ENCODE data around the gene ACTRT2.

ACTRT2 gene

DNA sequence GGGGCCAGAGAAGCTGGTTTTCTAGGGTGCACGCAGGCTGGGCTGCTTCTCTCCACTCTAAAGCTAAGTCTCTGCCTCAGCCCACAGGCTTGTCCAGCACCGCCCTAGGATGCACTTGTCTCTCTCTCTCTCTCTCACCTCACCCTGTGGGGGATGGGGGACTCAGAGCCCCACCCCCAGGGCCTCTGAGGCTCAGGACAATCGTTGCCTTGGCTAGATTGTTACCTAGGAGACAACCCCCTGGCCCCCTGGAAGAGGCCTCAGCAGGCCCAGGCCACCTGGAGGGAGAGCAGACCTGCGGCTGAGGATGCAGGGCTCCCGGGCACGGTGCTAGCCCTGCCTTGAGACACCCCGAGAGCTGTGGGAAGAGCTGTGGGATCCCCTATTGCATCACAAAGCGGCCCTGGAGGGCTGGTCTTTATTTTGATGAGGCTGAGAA is at the start of gene ACTRT2:
Gene ACTRT2, plus strand, starts transcription at position 235 of the 439 bp plus-strand sequence. CDS start 220 bp downstream, outside the sequence.
- DNase-seq = no peak

DNA sequence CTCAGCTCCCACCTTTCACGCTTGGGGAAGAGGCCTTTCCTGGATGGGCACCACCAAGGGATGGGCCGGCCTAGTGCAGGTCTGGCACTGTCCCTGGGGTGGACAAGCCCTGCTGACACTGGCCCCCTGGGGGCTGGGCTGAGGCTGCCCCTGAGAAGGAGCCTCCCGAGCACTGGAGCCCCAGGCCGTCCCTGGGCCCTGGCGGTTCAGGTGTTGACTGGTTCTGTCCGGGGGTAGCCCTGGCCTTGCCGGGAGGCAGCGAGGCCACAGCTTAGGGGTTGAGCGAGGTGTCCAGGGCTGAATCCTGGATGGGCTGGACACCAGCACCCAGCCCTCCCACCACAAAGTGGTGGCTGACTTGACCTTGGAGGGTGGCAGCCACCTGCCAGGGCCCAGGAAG is 49.7 kb upstream of the ACTRT2 start:
- no peak for DNase-seq

DNA sequence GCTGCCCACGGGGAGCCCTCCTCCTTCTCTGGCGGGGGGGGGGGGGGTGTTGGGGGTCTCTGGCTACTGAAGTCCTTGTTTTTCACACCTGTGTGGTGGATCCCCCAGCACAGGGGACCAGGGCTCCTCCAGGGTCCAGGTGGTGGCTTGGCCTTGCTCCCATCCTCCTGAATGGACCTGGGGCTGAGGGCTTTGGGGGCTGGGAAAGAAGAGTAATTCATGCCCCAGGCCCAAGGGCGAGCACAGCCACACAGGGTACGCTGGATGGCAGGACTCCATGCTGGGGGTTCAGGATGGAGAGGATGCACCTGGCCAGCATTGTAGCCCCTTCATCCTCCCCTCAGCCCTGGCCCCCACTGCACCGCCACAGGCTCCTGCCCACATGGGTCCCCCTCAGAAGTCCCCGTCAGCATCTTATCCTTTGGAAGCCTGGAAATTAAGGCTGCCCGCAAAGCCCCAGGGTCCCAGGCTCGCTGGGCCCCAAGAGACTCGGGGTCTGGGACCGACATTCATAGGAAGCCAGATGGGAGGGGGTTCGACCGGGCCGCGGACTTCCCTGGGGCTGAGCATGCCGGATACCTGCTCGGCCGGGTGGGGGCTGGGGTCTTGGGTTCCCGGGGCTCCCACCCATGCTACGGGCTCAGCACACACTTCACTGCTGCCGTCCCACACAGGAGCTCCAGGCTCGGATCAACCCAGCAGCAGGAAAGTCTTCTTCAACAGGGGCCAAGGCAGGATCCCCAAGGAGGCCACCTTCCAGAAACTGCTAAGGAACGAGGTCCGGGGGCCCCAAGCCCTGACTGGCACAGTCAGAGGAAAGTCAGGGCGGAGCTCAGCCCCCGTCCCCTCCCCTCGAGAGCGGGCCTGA is 49.0 kb upstream of the ACTRT2 start:
- DNase-seq = no peak

DNA sequence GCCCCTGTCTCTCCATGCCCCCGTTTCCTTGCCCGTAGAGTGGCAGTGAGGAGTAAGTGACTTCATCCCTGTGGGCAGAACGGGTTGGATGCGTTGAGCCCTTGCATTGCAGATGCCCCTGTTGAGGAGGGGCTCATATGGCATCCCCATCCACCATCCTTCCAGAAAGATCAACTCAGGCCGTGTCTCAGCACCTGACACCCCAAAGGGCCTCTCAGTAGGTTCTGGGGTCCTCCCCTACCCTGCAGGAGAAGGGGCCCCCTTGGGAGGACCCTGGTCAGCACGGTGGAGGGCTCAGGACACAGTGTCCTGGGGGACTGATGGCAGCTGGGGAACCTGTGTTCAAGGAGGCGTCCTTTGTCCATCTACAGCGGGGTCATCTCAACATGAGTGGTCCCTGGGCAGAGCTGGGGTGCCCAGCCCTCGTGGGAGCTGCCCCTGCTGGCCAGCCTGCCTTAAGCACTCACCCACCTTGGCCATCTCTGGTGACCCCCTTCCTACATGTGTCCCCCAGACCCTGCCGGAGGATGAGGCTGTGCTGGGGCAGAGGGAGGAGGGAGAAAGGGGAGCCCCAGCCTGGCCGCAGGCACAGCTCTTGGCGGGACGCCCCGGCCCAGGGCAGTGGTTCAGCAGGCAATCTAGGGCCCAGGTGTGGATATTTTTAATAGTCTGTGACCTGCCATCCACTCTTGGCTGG is 48.2 kb upstream of the ACTRT2 start:
- DNase-seq = no peak

DNA sequence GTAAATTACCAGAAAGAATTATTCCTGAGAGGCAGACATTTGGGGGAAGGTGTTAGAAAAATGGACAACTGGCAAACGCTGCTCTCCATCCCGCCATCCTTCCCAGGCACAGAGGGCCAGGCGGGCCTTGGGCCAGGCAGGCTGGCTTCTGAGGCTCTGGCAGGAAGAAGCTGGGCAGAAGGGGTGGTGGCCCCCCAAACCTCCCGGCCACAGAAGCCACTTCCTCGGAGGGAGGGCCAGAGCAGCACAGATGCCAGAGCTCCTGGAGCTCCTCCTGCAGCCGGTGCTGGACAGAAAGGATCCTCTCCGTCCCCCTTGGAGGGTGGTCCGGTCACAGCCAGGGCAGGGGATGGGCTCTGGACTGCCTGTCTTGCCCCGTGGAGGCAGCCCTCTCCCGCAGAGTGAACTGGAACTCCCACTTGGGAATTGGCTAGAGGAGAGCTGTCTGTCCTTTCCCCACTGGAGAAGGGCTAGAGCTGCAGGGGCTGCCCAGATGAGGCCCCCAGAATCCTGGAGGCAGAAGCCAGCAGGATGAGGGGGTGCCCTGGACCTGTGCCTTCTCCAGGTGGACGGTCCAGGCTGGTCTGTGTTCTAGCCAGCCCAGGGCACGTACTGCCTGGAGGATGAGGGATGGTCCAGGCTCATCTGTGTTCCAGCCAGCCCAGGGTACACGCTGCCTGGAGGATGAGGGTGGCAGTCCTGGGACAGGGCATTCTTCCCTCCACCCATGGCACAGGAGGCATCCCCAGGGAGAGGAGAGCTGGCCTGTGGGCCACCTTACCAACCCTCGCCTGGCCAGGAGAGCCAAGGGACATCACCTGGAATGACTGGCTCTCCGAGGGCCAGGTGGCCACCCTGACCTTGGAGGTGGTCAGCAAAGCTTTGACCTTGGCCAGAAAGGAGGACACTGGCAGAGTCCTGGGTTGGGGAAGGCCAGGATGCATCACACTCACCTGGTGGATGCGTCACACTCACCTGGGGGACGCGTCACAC is 47.4 kb upstream of the ACTRT2 start:
- no peak for DNase-seq

DNA sequence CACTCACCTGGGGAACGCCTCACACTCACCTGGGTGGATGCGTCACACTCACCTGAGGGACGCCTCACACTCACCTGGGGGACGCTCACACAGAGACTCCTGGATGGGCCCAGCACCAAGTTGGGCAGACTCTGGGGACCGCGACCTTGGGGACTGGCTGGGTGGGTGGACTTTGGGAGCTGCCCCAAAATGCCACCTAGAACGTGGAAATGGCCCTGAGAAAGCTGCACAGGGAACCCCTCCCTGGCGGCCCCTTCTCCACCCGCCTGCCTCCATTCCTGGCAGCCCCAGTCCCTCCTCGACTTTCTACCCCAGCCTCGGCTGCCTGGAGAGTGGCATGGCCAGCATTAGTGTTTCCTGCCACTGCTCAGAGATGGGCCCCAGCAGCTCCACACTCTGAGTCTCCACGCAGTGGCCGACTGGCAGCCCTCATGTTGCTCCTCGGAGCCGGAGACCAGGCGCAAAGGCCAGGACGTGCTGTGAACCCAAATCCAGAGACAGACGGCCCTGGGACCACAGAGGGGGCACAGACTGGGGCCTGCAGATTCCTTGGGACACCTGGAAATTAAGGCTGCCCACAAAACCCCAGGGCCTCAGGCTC is 46.5 kb upstream of the ACTRT2 start:
- no peak for DNase-seq

DNA sequence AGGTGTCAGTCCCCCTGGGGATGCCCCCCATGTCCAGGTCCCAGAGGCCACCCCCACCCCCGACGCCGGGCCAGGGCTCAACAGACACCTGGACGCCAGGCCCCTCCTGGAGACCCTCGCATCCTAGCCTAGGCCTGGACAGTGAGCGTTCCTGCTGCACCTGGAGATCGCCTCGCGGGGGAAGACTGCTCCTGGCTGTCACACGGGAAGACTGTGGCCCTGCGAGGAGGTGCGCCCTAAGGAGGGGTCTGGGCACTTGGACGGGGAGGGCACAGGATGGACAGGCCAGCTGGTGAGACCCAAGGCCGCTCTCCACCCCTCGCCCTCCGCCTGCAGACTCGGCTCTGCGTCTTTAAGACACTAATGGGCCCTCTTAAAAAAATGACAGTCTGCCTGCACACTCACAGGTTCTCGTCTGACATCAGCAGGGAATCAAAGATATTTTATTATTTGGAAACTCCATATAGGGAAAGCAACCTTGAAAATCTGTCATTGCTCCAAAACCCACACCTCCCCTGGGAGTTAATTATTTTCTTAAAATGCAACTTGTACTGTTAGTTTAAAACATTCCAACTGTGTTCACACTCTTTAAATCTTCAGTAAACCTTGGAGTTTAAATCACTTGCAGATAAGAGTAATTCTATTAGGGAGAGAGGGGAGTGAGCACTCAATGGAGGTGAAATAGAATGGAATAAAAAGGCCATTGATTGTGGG is 45.6 kb upstream of the ACTRT2 start:
- no peak for DNase-seq

DNA sequence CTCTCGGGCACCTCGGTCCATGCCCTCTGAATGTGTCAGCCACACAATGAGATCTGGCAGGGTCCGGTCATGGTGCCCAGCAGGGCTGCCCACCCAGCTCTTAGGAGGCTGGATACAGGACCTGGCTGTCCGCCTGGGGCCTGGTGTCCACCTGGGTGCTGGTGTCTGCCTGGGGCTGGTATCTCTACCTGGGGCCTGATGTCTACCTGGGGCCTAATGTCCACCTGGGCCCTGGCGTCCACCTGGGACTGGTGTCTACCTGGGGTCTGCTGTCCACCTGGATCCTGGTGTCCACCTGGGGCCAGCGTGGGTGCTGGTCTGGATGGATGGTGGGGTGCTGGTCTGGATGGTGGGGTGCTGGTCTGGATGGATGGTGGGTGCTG is 45.1 kb upstream of the ACTRT2 start:
- DNase-seq = no peak

DNA sequence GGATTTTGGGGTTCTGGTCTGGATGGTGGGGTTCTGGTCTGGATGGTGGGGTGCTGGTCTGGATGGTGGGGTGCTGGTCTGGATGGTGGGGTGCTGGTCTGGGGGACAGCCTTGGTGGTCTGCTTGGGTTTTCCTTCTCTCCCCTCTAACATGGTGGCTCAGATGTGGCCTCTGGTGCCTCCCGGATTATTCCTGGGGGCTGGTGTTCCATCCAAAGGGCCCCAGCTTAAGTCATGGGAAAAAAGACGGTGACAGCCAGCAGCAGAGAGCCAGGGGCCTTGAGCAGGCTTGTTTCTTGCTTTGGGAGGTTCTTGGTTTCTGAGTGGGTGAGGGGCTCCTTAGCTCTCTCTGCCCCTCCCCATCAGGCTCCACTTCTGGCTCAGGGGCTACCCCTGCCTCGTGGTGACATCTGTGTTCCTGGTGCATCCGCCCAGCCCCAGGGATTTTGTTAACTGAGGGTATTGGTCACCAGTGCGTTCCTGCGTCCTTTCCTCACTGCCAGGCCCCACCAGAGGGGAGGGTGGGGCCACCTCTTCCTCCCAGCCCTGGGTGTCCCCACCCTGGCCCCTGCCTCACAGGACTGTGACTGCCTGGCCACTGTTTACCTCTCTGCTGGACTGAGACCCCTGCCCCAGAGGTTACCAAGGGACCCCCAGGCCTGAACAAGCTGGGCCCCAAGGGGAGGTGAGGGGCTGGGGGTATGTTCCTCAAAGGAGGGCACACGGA is 43.2 kb upstream of the ACTRT2 start:
- no peak for DNase-seq

DNA sequence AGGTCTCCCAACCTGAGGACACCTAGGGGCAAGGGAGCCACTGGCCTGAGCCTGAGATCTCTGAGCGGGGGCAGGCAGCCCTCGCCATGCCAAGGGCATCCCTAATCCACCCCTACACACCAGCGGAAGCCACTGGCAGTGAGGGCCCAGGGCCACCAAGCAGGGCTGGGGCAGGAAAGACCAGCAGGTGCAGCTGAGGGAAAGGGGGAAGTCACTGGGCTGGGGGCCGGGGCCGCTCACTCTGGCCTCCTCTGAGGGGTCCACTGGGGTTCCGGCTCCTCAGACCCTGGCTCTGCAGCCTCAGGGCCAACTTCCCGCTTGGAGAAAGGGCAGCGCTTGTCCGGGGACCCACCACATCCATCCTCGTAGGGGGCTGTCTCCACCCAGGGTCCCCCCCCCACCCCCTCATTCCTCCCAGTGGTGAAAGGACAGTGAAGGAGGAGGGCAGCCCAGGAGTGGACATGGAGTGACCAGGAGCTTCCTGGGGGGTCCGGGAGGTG is 42.5 kb upstream of the ACTRT2 start:
- DNase-seq = no peak

DNA sequence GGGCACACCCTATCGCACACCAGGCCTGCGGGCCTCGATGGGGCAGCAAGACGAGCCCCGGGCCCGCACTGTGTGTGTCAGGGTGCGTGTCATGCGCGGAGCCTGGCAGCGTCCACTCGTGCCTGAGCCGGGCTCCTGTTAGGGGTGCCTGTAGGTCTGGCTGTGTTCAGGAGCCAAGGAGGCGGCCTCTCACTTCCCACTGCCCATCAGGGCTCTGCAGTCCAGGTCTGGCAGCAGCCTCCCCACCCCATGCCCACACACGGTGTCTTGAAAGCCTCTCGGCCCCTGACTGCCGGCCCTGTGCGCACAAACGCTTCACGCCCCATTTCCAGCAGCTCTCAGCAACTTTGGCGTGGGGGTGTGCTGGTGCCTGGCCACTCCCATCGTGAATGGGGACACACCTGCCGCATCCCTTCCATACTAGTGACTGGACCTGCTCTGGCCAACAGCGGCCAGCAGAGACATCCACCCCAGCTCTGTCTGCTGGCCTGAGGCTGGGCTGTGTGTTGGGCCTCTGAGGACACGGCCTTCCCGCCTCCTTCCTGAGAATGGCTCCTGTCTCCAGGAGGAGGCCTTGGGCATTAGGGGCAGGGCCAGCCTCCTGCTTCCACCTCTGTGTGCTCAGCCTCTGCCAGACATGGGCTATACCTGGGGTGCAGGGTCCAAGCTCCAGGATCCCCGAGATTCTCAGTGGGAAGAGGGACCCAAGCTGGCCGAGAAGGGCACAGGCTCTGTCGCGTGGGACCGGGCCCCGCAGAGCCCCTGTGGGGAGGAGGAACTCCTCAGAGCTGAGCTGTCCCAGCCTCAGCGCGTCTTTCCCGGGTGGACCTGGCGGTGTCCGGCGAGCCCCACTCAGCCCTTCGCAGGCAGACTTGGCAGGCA is 41.8 kb upstream of the ACTRT2 start:
- DNase-seq = no peak

DNA sequence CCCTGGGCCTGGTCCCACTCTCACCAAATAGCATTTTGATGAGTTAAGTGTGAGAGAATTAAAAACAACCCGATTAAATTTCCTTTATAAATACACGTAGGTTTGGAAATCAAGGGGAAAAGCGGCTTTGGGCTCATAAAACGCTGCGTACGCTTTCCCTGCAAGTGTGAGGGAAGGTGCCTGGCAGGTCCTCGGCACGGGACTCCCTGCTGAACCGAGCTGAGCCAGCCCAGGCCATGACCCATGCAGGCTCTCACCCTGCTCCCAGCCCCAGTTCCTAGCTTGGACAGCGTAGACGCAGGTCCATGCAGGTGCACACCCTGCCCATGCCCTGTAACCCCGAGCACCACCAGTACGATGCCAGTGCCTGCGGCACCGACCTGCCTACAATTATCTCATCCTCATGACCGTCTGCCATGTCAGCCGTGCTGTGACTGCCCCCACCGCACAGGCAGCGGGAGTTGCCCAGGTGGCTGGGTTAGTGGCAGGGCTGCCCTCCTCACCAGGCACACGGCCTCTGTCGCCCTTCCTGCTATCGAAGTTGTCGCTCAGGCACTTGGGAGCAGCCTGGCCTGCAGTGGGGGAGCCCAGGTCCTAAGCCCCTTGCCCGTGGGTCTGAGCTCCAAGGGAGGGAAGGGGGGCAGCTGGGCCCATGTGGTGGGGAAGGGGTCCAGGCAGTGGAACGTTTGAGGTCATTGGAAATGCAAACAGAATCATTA is 41.0 kb upstream of the ACTRT2 start:
- DNase-seq = no peak

DNA sequence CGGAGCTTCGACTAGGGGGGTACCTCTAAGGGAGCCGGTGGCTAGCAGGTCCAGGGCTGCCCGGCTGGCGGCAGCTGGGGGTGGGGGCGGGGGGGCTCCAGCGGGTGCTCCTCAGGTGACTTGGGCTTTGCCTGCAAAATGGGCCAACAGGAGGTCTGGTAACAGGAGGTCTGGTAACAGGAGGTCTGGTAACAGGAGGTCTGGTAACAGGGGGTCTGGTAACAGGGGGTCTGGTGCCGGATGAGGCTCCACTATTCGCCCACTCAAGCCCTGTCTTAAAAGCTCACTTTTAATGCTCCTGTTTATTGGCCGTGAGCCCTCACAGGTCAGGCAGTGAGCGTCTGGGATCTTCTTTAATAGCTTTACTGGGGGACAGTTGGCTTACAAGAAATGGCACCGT is 40.4 kb upstream of the ACTRT2 start:
- no peak for DNase-seq

DNA sequence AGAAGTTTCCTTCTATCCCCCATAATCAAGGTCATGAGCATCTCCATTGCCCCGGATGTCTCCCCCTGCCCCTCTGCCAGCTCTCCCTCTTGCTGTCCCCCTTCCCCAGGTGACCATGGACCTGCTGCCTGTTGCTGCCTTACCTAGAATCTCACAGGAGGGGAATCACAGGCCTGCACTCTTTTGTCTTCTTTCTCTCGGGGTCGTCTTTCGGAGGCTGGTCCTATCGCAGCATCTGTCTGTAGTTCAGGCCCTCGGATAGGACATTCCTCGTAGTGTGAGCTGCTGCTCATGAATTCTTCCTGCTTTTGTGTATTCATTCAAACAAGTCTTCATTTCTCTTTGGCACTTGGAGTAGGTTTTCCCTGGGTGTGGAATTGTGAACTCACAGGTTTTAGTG is 39.9 kb upstream of the ACTRT2 start:
- no peak for DNase-seq

DNA sequence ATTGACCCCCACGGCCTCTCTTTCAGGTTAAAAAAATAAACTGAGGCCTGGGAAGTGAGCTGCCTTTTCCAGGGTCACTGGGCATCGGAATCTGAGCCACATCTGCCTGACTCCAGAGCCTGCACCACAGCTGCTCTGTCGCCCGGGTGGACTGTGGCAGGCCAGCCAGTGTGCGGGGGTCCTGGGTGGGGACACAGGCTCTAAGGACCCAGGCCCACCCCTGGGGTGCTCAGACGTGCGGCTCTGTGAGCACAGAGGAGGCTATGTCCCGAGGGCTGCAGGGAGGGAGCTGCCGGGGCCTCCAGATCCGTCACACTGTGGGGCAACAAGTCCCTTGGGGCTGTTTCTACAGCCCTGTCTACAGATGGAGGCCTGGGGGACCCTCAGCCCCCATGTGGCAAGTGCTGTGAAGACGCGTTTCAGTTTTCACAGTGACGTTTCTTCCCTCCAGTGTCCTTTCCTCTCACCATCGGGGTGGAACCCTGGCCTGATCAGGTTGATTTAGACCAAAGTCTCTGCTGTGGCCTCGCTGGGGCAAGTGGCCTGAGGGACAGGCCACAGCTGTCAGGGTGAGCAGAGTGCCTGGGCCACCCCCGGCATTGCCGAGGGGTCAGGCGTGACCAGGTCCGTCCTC is 39.2 kb upstream of the ACTRT2 start:
- DNase-seq = no peak

DNA sequence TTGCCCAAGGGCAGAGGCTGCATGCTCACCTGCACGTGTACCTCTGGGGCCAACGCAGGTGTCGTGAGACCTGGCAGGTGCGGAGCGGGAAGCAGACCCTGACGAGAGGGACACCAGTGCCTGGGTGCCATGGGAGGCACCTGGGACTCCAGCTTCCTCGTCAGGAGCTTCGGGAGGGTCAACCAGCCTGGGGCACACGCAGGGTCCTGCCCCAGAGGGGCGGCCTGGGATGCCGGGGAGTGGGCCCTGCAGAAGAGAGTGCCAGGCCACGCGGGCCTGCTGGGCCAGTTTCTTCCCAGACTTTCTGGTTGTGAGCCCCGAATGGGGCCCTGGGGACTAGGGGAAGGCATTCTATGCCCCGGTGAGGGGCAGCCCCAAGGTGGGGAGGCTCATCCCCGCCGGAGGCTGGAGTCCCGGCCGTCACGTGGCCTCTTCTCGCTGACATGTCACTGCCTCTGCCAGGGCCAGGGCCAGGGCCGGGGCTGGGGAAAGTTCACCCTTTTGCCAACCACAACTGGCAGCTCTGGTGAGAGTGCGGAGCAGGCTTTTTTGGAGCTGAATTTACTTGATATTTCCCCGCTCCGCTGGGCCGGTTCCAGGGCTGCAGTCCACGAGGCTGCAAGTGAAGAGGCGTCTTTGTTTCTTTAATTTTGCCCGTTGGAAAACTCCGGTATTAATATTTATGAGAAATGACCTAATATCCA is 38.5 kb upstream of the ACTRT2 start:
- DNase-seq = no peak

DNA sequence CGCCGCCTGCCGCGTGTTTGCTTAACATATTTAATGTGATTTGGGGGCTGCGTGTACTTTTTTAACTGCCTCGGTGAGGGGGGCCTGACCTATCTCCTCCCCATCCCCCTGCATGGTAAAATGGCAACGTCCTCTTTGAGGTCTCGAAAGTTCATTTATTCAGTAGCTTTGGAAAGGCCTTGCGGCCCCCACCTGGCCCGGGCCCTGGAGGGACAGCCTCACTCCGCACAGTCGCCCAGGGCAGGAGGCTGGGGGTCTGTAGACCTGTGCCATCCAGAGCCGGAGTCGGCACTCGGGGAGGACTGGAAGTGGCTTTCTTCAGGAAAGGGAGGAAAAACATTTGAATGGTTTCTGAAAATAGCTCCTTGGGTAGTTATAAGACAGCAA is 38.0 kb upstream of the ACTRT2 start:
- DNase-seq = no peak

DNA sequence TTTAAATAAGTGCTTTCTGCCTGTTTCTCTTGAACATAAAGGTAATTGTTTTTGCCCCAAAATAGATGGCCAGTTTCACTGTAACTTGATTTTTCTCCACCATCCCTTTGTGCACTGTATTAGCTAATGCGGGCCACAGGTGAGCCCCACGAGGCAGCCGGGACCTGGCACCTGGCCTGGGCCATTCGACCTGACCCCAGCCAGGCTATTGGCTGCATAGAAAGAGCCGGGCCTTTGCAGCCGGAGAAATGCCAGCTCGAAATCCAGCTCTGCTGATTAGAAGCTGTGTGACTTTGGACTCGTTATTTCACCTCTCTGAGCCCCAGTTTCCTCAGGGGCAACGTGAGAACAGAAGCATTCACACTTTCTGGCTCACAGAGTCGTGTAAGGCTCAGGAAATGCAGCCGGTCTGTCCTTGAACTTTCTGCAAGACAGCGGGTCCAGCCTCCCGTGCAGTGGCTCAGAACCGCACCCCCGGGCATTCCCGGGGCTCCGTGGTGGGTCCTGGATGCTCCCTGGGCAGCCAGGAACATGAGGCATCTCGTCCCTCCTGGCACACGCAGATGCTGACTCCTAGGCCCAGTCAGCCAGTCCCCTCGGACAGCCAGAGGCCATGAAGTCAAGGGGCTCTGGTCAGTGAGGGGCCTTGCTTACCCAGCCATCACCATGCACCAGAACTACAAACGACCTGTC is 37.4 kb upstream of the ACTRT2 start:
- no peak for DNase-seq

Data from SHP77 treated with DMSO at 0.1 percent for 48 hours (cell line).